NCI-H2171 treated with DMSO at 0.1 percent for 48 hours (cell line): ENCODE data around the gene SLC35G3.
"Not testable (repeated sequence)": the region's sequence is repeated elsewhere in the genome, so short reads cannot be mapped to it uniquely, and the experiment has no call there.

Source experiments
- DNase-seq: peaks from one replicate; lab custom pipeline; 2025; lab: John Stamatoyannopoulos, UW

The SLC35G3 gene

DNA sequence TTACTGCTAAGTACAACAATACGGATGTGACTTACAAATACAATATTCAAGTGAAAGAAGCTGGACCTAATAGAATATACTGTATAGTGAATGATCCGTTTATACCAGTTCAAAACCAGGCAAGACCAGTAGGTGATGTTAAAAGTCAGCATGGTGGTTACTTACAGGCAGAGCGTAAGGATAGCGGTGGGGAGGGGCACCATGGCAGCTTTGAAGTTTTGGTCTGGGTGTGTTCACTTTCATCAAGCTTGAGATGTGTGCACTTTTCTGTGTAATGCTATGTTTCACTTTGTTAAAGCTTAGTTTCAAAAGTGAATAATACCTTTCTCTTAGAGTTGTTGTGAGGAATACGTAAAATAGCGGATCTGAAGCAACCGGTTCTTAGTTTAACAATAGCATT is 16.5 kb upstream of the SLC35G3 start:
- no peak for DNase-seq

DNA sequence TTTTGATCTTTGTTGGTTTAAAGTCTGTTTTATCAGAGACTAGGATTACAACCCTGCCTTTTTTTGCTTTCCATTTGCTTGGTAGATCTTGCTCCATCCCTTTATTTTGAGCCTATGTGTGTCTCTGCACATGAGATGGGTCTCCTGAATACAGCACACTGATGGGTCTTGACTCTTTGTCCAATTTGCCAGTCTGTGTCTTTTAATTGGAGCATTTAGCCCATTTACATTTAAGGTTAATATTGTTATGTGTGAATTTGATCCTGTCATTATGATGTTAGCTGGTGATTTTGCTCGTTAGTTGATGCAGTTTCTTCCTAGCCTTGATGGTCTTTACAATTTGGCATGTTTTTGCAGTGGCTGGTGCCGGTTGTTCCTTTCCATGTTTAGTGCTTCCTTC is 8.4 kb upstream of the SLC35G3 start:
- not testable (repeated sequence) for DNase-seq

GRCh38 chr17:35195062-35195461 is 869 bp upstream of the SLC35G3 start:
- not testable (repeated sequence) for DNase-seq

DNA sequence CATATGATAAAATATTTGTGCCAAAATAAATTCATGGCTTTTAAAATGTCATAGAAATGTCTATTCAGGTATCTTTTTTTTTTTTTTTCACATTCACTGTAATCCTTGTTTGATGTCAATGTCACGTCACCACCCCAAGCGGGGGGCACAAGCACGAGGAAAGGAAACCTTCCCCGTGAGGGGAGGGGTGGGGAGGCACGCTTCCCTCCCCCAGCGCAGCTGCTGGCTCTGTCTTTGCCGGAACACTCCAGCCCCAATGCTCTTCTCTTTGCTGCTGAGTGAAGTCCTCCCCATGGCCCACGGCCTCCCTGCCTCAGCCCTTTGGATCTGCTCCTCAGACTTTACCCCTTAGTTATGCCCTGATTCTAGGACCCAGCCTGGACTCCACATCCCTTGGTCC is 1.5 kb downstream of the SLC35G3 start:
- DNase-seq: no peak

DNA sequence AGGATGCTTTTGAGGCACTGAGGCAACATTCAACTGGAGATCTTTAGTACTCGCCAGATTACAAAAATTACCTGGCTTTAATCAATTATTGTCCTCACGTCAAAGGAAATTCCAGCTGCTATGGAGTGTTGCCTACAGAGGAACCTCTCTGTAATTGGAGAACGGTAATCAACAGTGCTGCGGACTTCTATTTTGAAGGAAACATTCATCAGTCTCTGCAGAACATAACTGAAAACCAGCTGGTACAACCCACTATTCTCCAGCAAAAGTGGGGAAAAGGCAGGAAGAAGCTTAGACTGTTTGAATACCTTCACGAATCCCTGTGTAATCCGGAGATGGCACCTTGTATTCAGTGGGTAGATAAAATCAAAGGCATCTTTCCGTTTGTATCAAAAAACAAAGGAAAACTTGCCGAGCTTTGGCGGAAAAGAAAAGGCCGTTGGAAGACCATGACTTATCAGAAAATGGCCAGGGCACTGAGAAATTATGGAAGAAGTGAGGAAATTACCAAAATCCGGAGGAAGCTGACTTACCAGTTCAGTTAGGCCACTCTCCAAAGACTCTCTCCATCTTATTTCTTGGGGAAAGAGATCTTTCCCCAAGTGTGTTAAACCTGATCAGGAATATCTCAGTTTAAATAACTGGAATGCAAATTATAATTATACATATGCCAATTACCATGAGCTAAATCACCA is 3.0 kb downstream of the SLC35G3 start:
- no peak for DNase-seq

GRCh38 chr17:35189291-35189690 is 4.9 kb downstream of the SLC35G3 start:
- DNase-seq: no peak

- DNase-seq: no peak
These were observed 6.1 kb downstream of the SLC35G3 start for GRCh38 chr17:35188111-35188510.

DNA sequence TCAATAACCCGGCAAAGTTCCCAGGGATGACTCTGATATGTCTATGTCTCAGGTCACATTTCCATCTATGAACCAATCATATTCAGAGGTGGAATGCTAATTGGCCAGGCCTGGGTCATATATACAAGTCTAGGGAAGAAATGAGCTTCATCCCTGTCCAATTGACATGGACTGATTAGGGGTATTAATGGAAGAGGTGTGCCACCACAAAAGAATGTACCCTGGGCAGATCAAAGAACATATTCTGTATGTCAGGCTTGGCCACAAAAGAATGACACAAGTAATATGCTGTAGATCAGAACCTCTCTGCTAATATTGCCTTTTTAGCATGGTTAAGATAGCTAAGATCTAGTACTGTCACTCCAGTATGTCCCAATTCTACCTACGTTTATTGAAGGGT is 6.7 kb downstream of the SLC35G3 start:
- DNase-seq: no peak

- no peak for DNase-seq
These were observed 8.3 kb downstream of the SLC35G3 start for GRCh38 chr17:35185849-35186248.

GRCh38 chr17:35184274-35184673 is 9.9 kb downstream of the SLC35G3 start:
- no peak for DNase-seq

DNA sequence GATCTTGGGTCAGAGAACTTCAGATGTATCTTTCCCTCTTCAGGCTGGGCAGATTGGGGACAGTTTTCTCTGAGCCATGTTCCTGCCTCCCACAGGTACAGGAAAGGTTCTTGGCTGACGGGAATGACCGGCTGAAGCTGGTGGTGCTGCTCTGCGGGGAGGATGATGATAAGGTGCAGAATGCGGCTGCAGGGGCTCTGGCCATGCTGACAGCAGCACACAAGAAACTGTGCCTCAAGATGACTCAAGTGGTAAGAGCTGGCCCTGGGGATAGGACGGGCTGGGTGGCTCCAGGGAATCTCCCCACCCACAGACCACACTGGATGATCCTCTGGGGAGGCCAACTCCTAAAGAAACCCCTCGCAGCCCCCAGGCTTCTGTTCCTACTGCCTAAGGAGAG is 10.9 kb downstream of the SLC35G3 start:
- no peak for DNase-seq

GRCh38 chr17:35179379-35179778 is 14.8 kb downstream of the SLC35G3 start:
- not testable (repeated sequence) for DNase-seq

DNA sequence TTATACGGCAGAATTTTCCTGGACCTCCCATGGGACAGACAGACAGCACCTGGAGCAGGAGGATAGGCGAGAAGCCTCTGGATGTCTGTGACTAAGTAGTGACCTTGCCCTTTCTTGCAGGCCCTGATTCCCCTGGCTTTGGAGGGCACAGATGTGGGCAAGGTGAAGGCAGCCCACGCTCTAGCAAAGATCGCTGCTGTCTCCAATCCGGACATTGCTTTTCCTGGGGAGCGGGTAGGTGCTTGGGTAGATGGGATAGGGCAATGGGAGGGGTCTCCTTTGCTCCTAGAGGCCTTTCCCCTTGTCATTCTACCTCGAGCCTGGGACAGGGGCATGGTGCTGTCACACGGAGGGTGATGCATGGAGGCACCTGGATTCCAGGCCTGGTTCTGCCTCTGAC is 17.3 kb downstream of the SLC35G3 start:
- no peak for DNase-seq

DNA sequence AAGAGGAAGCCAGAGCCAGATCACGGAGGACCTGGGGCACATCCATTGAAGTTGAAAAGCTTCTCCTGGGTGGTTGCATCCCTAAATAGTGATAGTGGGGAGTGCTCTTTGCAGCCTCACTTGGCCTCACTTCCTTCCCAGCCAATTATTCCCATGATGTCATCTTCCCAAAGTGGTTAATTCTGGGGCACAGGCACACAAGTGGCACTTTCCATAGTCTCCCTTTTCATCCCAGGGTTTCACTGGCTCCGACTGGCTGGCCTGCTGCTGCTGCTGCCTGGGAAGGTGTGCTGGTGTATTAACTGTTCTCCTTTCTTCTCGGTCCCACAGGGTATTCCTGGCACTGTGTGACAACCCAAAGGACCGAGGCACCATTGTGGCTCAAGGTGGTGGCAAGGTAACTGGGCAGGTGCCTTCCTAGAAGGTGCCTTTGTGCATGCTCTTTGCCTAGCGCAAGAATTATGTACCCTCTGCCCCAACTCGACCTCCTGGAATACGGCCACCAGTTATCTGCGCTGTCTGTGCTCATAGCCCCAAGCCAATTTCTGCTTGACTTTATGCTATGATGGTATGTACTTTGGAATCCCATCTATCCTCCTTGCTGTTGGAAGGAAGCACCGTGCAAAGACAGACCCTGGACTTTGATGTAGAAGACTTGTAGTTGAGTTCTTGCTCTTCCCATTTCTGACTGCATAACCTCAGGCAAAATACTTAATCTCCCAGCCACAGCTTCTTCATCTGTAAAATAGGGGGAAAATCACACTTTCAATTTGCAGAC is 18.4 kb downstream of the SLC35G3 start:
- no peak for DNase-seq

DNA sequence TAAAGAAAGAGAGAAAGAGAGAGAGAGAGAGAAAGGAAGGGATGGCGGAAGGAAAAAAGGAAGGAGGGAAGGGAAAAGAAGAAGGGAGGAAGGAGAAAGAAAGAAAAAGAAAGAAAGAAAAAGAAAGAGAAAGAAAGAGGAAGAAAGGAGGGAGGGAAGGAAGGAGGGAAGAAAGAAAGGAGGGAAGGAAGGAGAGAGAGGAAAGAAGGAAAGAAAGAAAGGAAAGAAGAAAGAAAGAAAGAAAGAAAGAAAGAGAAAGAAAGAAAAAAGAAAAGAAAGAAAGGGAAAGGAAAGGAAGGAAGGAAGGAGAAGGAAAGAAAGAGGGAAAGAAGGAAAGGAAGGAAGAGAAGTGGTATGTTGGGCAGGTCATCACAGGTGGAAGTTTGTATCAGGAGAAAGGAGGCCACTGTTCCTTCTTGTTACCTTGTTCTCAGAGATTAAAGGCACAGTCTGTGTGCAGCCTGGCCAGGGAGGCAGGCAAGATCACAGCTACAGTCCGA is 19.3 kb downstream of the SLC35G3 start:
- DNase-seq: no peak

GRCh38 chr17:35172321-35172720 is 21.9 kb downstream of the SLC35G3 start:
- DNase-seq: not testable (repeated sequence)

DNA sequence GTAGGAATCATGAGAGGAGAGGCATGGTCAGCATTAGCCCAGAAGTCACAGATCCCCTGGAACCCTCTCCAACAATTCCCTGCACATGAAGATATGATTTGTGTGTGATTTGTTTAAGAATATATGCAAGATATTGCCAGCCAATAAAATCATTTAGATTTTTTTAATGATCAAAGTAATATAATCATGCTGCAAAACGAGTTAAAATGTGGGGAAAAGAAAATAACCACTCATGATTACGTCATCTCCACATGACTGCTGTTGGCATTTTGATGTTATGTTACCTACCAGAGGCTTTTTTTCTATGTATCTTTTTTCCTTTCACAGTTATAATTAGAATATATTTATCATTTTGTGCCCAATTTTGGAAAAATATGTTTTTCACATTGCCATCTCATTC is 22.4 kb downstream of the SLC35G3 start:
- no peak for DNase-seq

DNA sequence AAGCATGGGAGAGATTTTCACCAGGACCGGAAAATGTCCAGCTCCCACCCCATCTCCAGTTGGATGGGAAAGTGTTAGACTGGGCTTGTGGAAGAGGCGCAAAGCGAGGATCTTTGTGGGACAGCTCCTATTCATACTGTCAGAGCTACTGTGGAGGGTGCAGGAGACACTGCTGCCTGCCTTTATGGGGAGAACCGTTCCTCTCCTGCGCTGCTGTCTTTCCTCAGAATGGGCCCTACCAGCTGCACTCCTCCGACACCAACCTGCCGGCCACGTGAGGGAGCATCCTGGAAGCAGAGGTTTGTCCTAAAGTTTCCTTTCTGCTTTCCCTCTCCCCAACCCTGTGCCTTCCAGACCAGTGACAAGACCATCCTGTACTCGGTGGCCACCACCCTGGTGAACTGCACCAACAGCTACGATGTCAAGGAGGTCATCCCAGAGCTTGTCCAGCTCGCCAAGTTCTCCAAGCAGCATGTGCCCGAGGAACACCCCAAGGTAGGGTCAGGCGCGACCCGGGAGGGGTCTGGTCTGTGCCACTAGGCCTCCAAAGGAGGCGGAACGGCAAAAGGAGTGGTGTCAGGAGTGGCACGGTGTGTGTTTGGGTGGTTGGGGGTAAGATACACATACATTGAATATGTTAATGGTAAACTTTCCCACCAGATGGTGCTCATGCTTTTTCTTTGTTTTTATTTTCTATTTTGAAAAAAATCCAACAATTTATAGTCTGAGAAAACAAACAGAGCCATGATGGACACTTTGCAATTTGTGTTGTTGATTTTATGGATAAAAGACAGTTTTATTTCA is 23.0 kb downstream of the SLC35G3 start:
- no peak for DNase-seq

GRCh38 chr17:35169835-35170363 is 24.3 kb downstream of the SLC35G3 start:
- DNase-seq: no peak

- DNase-seq: no peak
These were observed 26.5 kb downstream of the SLC35G3 start for GRCh38 chr17:35167666-35168065.

DNA sequence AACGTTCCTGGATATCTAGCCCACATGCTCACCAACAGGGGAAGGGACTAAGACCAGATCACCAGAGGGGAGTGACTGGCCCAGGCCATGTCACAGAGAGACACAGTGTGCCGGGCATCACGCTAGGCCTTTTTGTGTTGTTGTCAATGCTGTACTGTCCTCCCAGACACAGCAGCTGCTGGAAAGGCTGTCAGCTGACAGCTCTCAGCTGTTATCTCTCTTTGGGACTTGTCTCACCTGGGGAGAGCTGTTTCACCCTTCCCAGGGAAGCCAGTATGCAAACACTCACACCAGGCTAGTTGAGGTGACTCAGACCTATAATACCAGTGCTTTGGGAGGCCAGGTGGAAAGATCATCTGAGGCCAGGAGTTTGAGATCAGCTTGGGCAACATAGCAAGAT is 27.1 kb downstream of the SLC35G3 start:
- DNase-seq: no peak

DNA sequence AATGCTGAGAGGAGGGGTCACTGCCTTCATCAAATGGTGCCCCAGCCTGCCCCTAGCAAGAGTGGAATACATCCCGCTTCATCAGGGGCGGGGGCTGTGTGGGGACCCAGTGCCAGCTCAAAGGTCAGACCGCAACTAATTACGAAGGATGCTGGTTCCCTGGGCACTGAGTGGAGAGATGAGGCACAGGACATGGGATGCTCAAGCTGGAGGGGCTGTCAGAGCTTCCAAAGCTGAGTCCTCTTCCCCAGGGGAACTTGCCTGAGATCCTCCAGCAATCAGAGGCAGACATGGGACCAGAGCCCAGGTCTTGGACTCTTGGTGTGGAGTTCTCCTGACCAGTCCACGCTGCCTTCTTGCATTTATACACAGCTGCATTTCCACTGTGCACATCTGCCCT is 27.7 kb downstream of the SLC35G3 start:
- no peak for DNase-seq
